HepG2 (cell line): ENCODE results near the gene GFRA4. TPM values are rescaled to one million over a fixed set of nuclear protein-coding genes. Genes with fewer than 3 reads are reported as not detected.

Experiments used
- CREM ChIP-seq, 2 experiments: sonication (generic) in 1 of 2; formaldehyde crosslinking in 1 of 2; IDR thresholded peaks; 2 replicates each; pipeline versions ENCODE4 v1.4.0 to v1.6.1; 2016 to 2020; ENCODE audit warnings: antibody characterized with exemption in 1 of 2, mild to moderate bottlenecking in 1 of 2, missing genetic modification reagents in 1 of 2
- DNMT3B ChIP-seq: conservative IDR thresholded peaks from 2 replicates; pipeline ENCODE4 v1.6.1; 2016; ENCODE audit warnings: missing biosample characterization, control low read depth
- IRF2 ChIP-seq: IDR thresholded peaks from 2 replicates; pipeline ENCODE4 v1.6.1; 2018; ENCODE audit warnings: missing genetic modification reagents, missing compliant biosample characterization
- KLF13 ChIP-seq: sonication (generic); formaldehyde crosslinking; IDR thresholded peaks from 2 replicates; pipeline ENCODE4 v1.4.0; 2020; ENCODE audit warnings: mild to moderate bottlenecking, missing genetic modification reagents
- PHB2 ChIP-seq: fragments of 450-650 bp; IDR thresholded peaks from 2 replicates; pipeline ENCODE4 v1.6.1; 2018; ENCODE audit not compliant: partially characterized antibody
- TOE1 ChIP-seq: sonication (generic); formaldehyde crosslinking; IDR thresholded peaks from 2 replicates; pipeline ENCODE4 v1.4.0; 2020; ENCODE audit warnings: mild to moderate bottlenecking, missing genetic modification reagents
- ZNF253 ChIP-seq: sonication (generic); formaldehyde crosslinking; IDR thresholded peaks from 2 replicates; pipeline ENCODE4 v1.8.0; 2022; ENCODE audit warnings: mild to moderate bottlenecking, missing genetic modification reagents, borderline replicate concordance
- ZNF563 ChIP-seq: sonication (generic); formaldehyde crosslinking; IDR thresholded peaks from 2 replicates; pipeline ENCODE4 v1.8.0; 2022; ENCODE audit warnings: mild to moderate bottlenecking, moderate library complexity, missing genetic modification reagents
- ZNF672 ChIP-seq: sonication (generic); formaldehyde crosslinking; IDR thresholded peaks from 2 replicates; pipeline ENCODE4 v1.8.1; 2022; ENCODE audit warnings: missing genetic modification reagents
- ZNF766 ChIP-seq: sonication (generic); formaldehyde crosslinking; IDR thresholded peaks from 2 replicates; pipeline ENCODE4 v1.5.0; 2020; ENCODE audit warnings: missing genetic modification reagents, borderline replicate concordance
- ZNF768 ChIP-seq: sonication (generic); formaldehyde crosslinking; IDR thresholded peaks from 2 replicates; pipeline ENCODE4 v1.4.0; 2020; ENCODE audit warnings: missing genetic modification reagents
- ZNF773 ChIP-seq: sonication (generic); formaldehyde crosslinking; IDR thresholded peaks from 2 replicates; pipeline ENCODE4 v1.4.0; 2020; ENCODE audit warnings: missing genetic modification reagents, borderline replicate concordance
- polyA plus RNA-seq, 8 experiments: library from polyadenylated mRNA; depleted of rRNA in 3 of 8; stranded (reverse) in 7 of 8; unstranded in 1 of 8; fragments of >200 nt; fragmentation: Illumina TruSeq in 4 of 8; extraction: Trizol in 4 of 8; gene quantifications; 2 replicates each; pipeline versions ENCODE4 v1.2.1 to v1.2.3, GENCODE V29; 2011 to 2016; ENCODE audit warnings: low read depth in 4 of 8, missing spikeins in 1 of 8, mixed read lengths in 1 of 8; ENCODE audit not compliant: insufficient read depth in 1 of 8
- total RNA-seq, 5 experiments: library from RNA; depleted of rRNA; stranded (reverse); fragments of >200 nt; fragmentation: Illumina TruSeq; extraction: Trizol; gene quantifications; 2 replicates each; pipeline ENCODE4 v1.2.3, GENCODE V29; 2016; ENCODE audit warnings: low read depth in 1 of 5
- TF ChIP-seq, protein P1 (sequence below): sonication (generic); formaldehyde crosslinking; IDR thresholded peaks from 2 replicates; pipeline ENCODE4 v1.5.0; 2020; ENCODE audit warnings: mild to moderate bottlenecking, missing genetic modification reagents
- TF ChIP-seq, protein P2 (sequence below): sonication (generic); formaldehyde crosslinking; IDR thresholded peaks from 2 replicates; pipeline ENCODE4 v1.9.0; 2021; ENCODE audit warnings: missing genetic modification reagents, borderline replicate concordance
- TF ChIP-seq, protein P3 (sequence below): sonication (generic); formaldehyde crosslinking; IDR thresholded peaks from 2 replicates; pipeline ENCODE4 v1.4.0; 2020; ENCODE audit warnings: missing genetic modification reagents
- TF ChIP-seq, protein P4 (sequence below): fragments of 450-650 bp; IDR thresholded peaks from 2 replicates; pipeline ENCODE4 v1.6.1; 2016

GFRA4 gene
- total and polyA plus RNA-seq, 2 of the 13 experiments (the other 11 are each of a cell fraction or from before 2014, with no cell fraction given), result not detected

DNA sequence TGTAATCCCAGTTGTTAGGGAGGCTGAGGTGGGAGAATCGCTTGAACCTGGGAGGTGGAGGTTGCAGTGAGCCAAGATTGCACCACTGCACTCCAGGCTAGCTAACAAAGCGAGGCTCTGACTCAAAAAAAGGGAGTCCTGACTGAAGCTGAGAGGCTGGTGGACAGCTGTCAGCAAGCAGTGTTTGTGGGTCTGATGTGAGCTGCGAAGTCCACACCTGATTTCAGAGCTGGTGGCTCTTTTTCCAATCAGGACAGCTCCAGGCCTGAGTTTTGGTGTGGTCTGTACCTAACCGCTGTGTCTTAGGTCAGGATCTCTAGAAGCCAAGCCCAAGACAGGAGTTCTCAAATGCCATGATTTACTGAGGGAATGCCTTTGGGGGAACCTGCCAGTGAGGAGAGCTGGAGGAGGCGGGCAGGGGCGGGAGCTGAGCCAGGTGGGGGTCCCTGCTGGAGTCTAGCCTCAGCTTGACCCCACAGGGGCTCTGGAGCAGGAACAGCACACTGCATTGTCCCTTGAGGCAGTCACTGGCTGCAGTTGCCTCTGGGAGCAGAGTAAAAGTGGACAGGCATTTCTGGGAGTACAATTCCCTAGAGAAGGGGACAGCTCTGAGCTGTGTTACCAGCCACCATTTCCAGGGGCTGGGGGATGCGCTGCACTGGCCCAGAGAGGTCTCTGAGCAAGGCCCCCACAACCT is 5.0 kb downstream of the GFRA4 start (continued):
- TF ChIP-seq, protein P1, sequence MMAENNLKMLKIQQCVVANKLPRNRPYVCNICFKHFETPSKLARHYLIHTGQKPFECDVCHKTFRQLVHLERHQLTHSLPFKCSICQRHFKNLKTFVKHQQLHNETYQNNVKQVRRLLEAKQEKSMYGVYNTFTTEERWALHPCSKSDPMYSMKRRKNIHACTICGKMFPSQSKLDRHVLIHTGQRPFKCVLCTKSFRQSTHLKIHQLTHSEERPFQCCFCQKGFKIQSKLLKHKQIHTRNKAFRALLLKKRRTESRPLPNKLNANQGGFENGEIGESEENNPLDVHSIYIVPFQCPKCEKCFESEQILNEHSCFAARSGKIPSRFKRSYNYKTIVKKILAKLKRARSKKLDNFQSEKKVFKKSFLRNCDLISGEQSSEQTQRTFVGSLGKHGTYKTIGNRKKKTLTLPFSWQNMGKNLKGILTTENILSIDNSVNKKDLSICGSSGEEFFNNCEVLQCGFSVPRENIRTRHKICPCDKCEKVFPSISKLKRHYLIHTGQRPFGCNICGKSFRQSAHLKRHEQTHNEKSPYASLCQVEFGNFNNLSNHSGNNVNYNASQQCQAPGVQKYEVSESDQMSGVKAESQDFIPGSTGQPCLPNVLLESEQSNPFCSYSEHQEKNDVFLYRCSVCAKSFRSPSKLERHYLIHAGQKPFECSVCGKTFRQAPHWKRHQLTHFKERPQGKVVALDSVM (CRISPR knock-in tag), result no peak; the same call in 1 of the 2 replicates
- TF ChIP-seq KLF13 (peak; percentile 51; the same call in 1 of the 2 replicates), CREM (IDR thresholded peaks at IDR 0.05) (no peak), CREM (CRISPR knock-in tag; IDR thresholded peaks at IDR 0.05) (no peak), ZNF253 (peak; percentile 30; the same call in 1 of the 2 replicates), ZNF563 (CRISPR knock-in tag) (peak; percentile 62; the same call in 1 of the 2 replicates), PHB2 (no peak), ZNF766 (no peak), IRF2 (CRISPR knock-in tag) (no peak), DNMT3B (CRISPR knock-in tag) (no peak), ZNF672 (no peak), ZNF768 (0 out of 2 replicates have a peak, but pooled peaks have one; percentile 16), TOE1 (CRISPR knock-in tag) (no peak), ZNF773 (CRISPR knock-in tag) (no peak)
- TF ChIP-seq, protein P2, sequence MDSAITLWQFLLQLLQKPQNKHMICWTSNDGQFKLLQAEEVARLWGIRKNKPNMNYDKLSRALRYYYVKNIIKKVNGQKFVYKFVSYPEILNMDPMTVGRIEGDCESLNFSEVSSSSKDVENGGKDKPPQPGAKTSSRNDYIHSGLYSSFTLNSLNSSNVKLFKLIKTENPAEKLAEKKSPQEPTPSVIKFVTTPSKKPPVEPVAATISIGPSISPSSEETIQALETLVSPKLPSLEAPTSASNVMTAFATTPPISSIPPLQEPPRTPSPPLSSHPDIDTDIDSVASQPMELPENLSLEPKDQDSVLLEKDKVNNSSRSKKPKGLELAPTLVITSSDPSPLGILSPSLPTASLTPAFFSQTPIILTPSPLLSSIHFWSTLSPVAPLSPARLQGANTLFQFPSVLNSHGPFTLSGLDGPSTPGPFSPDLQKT, result no peak
- TF ChIP-seq, protein P3, sequence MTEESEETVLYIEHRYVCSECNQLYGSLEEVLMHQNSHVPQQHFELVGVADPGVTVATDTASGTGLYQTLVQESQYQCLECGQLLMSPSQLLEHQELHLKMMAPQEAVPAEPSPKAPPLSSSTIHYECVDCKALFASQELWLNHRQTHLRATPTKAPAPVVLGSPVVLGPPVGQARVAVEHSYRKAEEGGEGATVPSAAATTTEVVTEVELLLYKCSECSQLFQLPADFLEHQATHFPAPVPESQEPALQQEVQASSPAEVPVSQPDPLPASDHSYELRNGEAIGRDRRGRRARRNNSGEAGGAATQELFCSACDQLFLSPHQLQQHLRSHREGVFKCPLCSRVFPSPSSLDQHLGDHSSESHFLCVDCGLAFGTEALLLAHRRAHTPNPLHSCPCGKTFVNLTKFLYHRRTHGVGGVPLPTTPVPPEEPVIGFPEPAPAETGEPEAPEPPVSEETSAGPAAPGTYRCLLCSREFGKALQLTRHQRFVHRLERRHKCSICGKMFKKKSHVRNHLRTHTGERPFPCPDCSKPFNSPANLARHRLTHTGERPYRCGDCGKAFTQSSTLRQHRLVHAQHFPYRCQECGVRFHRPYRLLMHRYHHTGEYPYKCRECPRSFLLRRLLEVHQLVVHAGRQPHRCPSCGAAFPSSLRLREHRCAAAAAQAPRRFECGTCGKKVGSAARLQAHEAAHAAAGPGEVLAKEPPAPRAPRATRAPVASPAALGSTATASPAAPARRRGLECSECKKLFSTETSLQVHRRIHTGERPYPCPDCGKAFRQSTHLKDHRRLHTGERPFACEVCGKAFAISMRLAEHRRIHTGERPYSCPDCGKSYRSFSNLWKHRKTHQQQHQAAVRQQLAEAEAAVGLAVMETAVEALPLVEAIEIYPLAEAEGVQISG, result peak; percentile 15; the same call in 1 of the 2 replicates
- TF ChIP-seq, protein P4, sequence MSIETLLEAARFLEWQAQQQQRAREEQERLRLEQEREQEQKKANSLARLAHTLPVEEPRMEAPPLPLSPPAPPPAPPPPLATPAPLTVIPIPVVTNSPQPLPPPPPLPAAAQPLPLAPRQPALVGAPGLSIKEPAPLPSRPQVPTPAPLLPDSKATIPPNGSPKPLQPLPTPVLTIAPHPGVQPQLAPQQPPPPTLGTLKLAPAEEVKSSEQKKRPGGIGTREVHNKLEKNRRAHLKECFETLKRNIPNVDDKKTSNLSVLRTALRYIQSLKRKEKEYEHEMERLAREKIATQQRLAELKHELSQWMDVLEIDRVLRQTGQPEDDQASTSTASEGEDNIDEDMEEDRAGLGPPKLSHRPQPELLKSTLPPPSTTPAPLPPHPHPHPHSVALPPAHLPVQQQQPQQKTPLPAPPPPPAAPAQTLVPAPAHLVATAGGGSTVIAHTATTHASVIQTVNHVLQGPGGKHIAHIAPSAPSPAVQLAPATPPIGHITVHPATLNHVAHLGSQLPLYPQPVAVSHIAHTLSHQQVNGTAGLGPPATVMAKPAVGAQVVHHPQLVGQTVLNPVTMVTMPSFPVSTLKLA, result no peak
